Type B pancreatic cell (in vitro differentiated cells): ENCODE data around the gene MAPK14. TPM values are rescaled to one million over a fixed set of nuclear protein-coding genes. Genes with fewer than 3 reads are reported as not detected.

ENCODE experiments used
- DNase-seq: peaks from one replicate; pipeline ENCODE4 v3.0.0; 2021; ENCODE audit warnings: mixed read lengths; ENCODE audit not compliant: unreplicated experiment; ENCODE audit errors: extremely low spot score
- H3K27ac Mint-ChIP-seq: 2 replicates; pipeline ENCODE4 v1.8.0; 2021; ENCODE audit warnings: mild to moderate bottlenecking, mixed read lengths
- H3K27me3 Mint-ChIP-seq: 2 replicates; pipeline ENCODE4 v1.8.0; 2021; ENCODE audit warnings: mixed read lengths
- H3K36me3 Mint-ChIP-seq: 2 replicates; pipeline ENCODE4 v1.8.0; 2021; ENCODE audit warnings: mixed read lengths
- H3K4me1 Mint-ChIP-seq: one replicate; pipeline ENCODE4 v1.8.0; 2021; ENCODE audit warnings: mixed read lengths; ENCODE audit not compliant: unreplicated experiment
- H3K4me3 Mint-ChIP-seq: 2 replicates; pipeline ENCODE4 v1.8.0; 2021; ENCODE audit warnings: mild to moderate bottlenecking, mixed read lengths
- H3K9me3 Mint-ChIP-seq: 2 replicates; pipeline ENCODE4 v1.8.0; 2021; ENCODE audit warnings: mixed read lengths
- total RNA-seq: library from RNA; stranded (reverse); gene quantifications from 2 replicates; pipeline ENCODE4 v1.2.1, GENCODE V29; 2021; ENCODE audit warnings: low replicate concordance
- TF ChIP-seq, protein P1 (sequence below): fragments of 200-600 bp; sonication (generic); conservative IDR thresholded peaks from 2 replicates; pipeline ENCODE4 v1.5.0; 2021; ENCODE audit warnings: antibody characterized with exemption, mild to moderate bottlenecking

Gene MAPK14
- total RNA-seq, 1 donor from 2014 or later = 40.1 TPM

DNA sequence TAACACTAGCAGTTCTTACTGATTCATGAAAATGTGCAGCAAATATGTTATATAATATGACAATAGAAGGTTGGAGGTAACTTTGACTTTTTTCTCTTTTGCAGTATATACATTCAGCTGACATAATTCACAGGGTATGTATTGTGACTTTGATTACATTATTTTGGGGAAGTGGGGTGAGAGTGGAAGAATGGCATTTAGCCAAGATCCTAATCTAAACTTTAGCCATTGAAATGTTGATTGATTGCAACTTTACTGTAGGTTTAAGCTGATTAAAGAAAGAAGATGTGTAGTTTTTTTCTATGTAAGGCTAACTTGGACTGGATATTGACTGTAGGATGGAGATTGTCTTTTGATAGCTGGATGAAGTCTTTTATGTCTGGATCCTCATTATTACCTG is 46.0 kb downstream of the MAPK14 start:
- TF ChIP-seq, protein P1, sequence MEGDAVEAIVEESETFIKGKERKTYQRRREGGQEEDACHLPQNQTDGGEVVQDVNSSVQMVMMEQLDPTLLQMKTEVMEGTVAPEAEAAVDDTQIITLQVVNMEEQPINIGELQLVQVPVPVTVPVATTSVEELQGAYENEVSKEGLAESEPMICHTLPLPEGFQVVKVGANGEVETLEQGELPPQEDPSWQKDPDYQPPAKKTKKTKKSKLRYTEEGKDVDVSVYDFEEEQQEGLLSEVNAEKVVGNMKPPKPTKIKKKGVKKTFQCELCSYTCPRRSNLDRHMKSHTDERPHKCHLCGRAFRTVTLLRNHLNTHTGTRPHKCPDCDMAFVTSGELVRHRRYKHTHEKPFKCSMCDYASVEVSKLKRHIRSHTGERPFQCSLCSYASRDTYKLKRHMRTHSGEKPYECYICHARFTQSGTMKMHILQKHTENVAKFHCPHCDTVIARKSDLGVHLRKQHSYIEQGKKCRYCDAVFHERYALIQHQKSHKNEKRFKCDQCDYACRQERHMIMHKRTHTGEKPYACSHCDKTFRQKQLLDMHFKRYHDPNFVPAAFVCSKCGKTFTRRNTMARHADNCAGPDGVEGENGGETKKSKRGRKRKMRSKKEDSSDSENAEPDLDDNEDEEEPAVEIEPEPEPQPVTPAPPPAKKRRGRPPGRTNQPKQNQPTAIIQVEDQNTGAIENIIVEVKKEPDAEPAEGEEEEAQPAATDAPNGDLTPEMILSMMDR = peak; percentile 25

DNA sequence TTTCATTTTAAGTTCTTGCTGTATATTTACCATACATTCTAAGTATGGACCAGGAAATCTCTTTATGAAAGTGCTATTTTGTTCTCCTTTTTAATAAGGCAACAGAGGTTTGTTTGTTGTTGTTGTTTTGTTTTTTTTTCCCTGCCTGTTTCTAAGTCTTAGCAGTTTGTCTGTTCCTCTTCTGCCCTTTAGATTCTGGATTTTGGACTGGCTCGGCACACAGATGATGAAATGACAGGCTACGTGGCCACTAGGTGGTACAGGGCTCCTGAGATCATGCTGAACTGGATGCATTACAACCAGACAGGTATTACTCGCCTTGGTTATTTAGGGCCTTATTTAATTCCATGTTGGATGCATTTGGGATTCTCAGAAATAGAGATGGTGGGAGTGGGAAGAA is 48.0 kb downstream of the MAPK14 start:
- no peaks in the 10 kb centered on the region for H3K4me1 Mint-ChIP-seq
- no peaks in the 10 kb centered on the region for H3K27me3 Mint-ChIP-seq
- TF ChIP-seq, protein P1 = peak; percentile 45
- peaks cover 4% of the 10 kb centered on the region for H3K9me3 Mint-ChIP-seq
- H3K4me3 Mint-ChIP-seq = no peak overlapping the region
- H3K36me3 Mint-ChIP-seq = peaks cover 35% of the 10 kb centered on the region
- no peak overlapping the region for H3K27ac Mint-ChIP-seq
- DNase-seq = no peak

More for the DNA sequence above, 46.0 kb downstream of the MAPK14 start:
- Mint-ChIP-seq H3K27me3 (no peaks in the 10 kb centered on the region), H3K27ac (no peak overlapping the region), H3K36me3 (peaks cover 18% of the 10 kb centered on the region), H3K4me1 (peaks cover 1% of the 10 kb centered on the region), H3K9me3 (no peaks in the 10 kb centered on the region), H3K4me3 (no peak overlapping the region)
- DNase-seq = no peak

DNA sequence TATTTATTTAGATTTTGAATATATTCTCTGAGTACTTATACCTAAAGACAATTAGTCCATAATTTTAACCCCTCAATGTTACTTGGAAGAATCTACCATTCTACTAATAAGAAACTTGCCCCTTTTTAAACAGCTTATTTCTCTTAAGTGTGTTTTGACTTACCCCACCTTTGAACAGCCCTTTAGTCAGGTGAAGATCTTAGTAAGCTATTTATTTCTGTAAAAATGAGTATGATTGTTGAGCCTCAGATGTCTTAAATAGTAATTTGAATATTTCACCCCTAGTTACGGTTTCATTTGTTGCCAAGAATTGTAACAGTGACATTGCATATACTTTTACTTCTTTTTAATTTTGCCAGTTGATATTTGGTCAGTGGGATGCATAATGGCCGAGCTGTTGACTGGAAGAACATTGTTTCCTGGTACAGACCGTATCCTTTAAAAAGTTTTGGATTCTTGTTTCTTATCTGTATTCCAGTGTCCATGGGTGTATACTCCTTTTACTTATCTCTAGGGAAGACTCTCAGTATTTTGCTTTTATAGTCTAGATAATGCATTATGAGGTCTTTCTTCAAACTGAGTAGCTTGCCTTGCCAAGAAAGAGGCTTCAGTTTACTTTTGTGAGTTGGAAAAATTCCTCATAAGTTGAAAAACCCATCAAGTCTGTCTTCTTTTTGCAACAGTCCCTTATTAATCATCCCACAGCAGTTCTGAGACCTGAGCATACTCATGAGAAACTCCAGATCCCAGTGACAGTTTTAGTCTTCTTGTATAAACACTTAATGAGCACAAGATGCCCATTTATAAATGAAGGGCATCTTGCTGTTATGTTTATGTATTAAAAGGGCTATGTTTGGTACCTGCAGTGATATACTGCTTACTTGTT is 48.8 kb downstream of the MAPK14 start:
- no peaks in the 10 kb centered on the region for H3K27me3 Mint-ChIP-seq
- DNase-seq = no peak
- H3K9me3 Mint-ChIP-seq = peaks cover 4% of the 10 kb centered on the region
- H3K36me3 Mint-ChIP-seq = peaks cover 42% of the 10 kb centered on the region
- TF ChIP-seq, protein P1 = no peak
- no peak overlapping the region for H3K27ac Mint-ChIP-seq
- H3K4me1 Mint-ChIP-seq = no peaks in the 10 kb centered on the region
- H3K4me3 Mint-ChIP-seq = no peak overlapping the region

DNA sequence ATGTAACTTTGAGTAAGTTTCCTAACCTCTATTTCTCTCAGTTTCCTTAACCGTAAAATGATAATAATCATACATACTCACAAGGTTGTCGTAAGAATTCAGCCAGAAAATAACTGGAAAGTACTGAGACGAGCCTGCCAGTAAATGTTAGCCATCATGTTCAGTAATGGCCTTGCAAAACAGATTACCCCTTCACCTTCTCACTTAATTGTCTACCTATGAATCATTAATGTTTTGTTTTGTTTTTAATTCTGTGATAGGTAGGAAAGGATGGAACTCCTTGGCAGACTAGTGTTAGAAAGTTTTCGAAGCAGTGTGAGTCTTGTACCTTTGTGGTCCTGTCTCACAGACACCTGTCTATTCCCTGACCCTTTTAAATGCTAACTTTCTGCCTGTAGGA is 50.6 kb downstream of the MAPK14 start:
- Mint-ChIP-seq H3K36me3 (peaks cover 58% of the 10 kb centered on the region), H3K27me3 (no peaks in the 10 kb centered on the region), H3K4me3 (no peak overlapping the region), H3K9me3 (peaks cover 10% of the 10 kb centered on the region), H3K27ac (no peak overlapping the region), H3K4me1 (no peaks in the 10 kb centered on the region)
- DNase-seq = no peak
- TF ChIP-seq, protein P1 = no peak

DNA sequence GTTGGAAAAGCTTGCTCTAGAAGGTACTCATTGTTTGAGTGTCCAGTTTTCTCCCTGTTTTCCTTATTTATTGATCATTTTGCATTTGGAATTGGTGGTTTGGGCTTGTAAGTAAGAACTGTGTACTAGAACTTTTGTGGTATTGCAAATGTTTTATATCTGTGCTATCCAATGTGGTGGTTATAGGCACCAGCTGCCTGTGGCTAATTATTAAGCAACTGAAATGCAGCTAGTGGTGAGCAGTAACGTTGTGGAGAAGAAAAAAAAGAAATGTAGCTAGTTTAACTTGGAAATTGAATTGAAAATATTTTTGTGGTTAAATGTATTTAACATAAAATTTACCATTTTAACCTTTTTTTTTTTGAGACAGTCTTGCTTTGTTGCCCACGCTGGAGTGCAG is 52.0 kb downstream of the MAPK14 start:
- TF ChIP-seq, protein P1 = no peak
- H3K27ac Mint-ChIP-seq = no peak overlapping the region
- H3K36me3 Mint-ChIP-seq = peaks cover 65% of the 10 kb centered on the region
- H3K9me3 Mint-ChIP-seq = peaks cover 16% of the 10 kb centered on the region
- no peak for DNase-seq
- H3K27me3 Mint-ChIP-seq = no peaks in the 10 kb centered on the region
- no peak overlapping the region for H3K4me3 Mint-ChIP-seq
- H3K4me1 Mint-ChIP-seq = no peaks in the 10 kb centered on the region
